T-cell (primary cell): ENCODE measurements around the gene C11orf16. TPM values are rescaled to one million over a fixed set of nuclear protein-coding genes. Genes with fewer than 3 reads are reported as not detected.
"Not testable (repeated sequence)": the region's sequence is repeated elsewhere in the genome, so short reads cannot be mapped to it uniquely, and the experiment has no call there.

Source experiments
- ATAC-seq, 4 experiments: fragments of 200-7000 bp in 3 of 4; fragments of 150-1000 bp in 1 of 4; cut with Tn5 transposase; replicated peaks in 1 of 4; 1 replicate in 3 of 4; 2 replicates in 1 of 4; pipeline ENCODE4 v1.10.0; 2021; ENCODE audit warnings: moderate library complexity in 3 of 4, mild to moderate bottlenecking in 2 of 4, moderate number of reproducible peaks in 1 of 4
- CTCF ChIA-PET, 2 donors: fragments of 300-600 bp; sonication (Branson Sonifier 250); formaldehyde crosslinking; loops; one replicate each; lab custom pipeline; 2022; ENCODE audit warnings: antibody characterized with exemption in 2 of 2; lab: Charles Lee
- POLR2A ChIA-PET, 2 donors: fragments of 300-600 bp; sonication (Branson Sonifier 250); formaldehyde crosslinking; loops; one replicate each; lab custom pipeline; 2022; ENCODE audit warnings: antibody characterized with exemption in 2 of 2; lab: Charles Lee
- DNase-seq, 35 experiments: peaks; one replicate each; pipeline versions ENCODE4 v3.0.0 to v3.0.0-alpha.2; 2013 to 2023
- H3K27ac ChIP-seq: one replicate; pipeline ENCODE4 v1.5.1; 2013; ENCODE audit warnings: low read length
- H3K27me3 ChIP-seq, 2 experiments: replicated peaks in 1 of 2; 1 replicate in 1 of 2; 2 replicates in 1 of 2; pipeline versions ENCODE4 v1.6.1 to v1.7.0; 2013; ENCODE audit warnings: low read length in 1 of 2, mixed read lengths in 1 of 2; ENCODE audit not compliant: control insufficient read depth in 2 of 2, insufficient read depth in 2 of 2; ENCODE audit errors: extremely low read depth in 1 of 2
- H3K36me3 ChIP-seq, 2 donors: 1 replicate in 1 of 2; 2 replicates in 1 of 2; pipeline versions ENCODE4 v1.6.1 to v1.7.0; 2013; ENCODE audit warnings: low read length in 1 of 2; ENCODE audit not compliant: control insufficient read depth in 2 of 2, insufficient read depth in 1 of 2; ENCODE audit errors: extremely low read depth in 1 of 2
- H3K4me1 ChIP-seq, 2 experiments: 1 replicate in 1 of 2; 2 replicates in 1 of 2; pipeline versions ENCODE4 v1.6.1 to v1.7.0; 2013; ENCODE audit warnings: low read length in 2 of 2, mixed read lengths in 1 of 2; ENCODE audit not compliant: insufficient read depth in 2 of 2, control insufficient read depth in 1 of 2; ENCODE audit errors: extremely low read depth in 1 of 2
- H3K4me3 ChIP-seq, 2 donors: 1 replicate in 1 of 2; 2 replicates in 1 of 2; pipeline versions ENCODE4 v1.5.1 to v1.7.0; 2013; ENCODE audit warnings: mild to moderate bottlenecking in 2 of 2, low read length in 1 of 2, moderate library complexity in 1 of 2; ENCODE audit not compliant: control insufficient read depth in 1 of 2; ENCODE audit errors: extremely low read depth in 1 of 2
- H3K9me3 ChIP-seq: 2 replicates; pipeline ENCODE4 v1.7.0; 2013
- H3K27ac Mint-ChIP-seq, 2 donors: one replicate each; pipeline ENCODE4 v1.8.0; 2020 to 2021; ENCODE audit warnings: mild to moderate bottlenecking in 2 of 2, mixed read lengths in 2 of 2
- H3K27me3 Mint-ChIP-seq, 2 donors: one replicate each; pipeline ENCODE4 v1.8.0; 2021 to 2022; ENCODE audit warnings: mixed read lengths in 2 of 2
- H3K36me3 Mint-ChIP-seq: one replicate; pipeline ENCODE4 v1.8.0; 2021; ENCODE audit warnings: mixed read lengths
- H3K4me1 Mint-ChIP-seq, 3 donors: one replicate each; pipeline ENCODE4 v1.8.0; 2020 to 2022; ENCODE audit warnings: mixed read lengths in 3 of 3, mild to moderate bottlenecking in 1 of 3
- H3K4me3 Mint-ChIP-seq, 3 donors: one replicate each; pipeline ENCODE4 v1.8.0; 2020 to 2022; ENCODE audit warnings: mild to moderate bottlenecking in 3 of 3, mixed read lengths in 3 of 3, moderate library complexity in 3 of 3
- H3K9me3 Mint-ChIP-seq, 3 donors: one replicate each; pipeline ENCODE4 v1.8.0; 2020 to 2022; ENCODE audit warnings: mixed read lengths in 3 of 3
- WGBS: methylation state at CpG from one replicate; pipeline ENCODE4 v1.1.5; 2013; ENCODE audit warnings: missing lambda C conversion rate; ENCODE audit not compliant: insufficient coverage; 5-methylcytosine and 5-hydroxymethylcytosine counted together
- total RNA-seq, 35 experiments: library from RNA in 6 of 35; stranded (reverse) in 6 of 35; fragments of 120-200 nt in 1 of 35; gene quantifications; one replicate each; pipeline versions ENCODE4 v1.2.1 to v1.2.4 and lab custom pipeline; 2013 to 2026

C11orf16 gene
- total RNA-seq, 5 donors from 2014 or later (not counting 1 experiment from before 2014, with no cell fraction given), result not detected

GRCh38 chr11:8910649-8911026, 22.1 kb downstream of the C11orf16 start:
- ATAC-seq (peak; percentile 12 to 19 (median 18)), DNase-seq (peak in 2 of 35 experiments; percentile 3 to 27)
- Histone ChIP-seq H3K27ac (no peak overlapping the region), H3K4me3 (peak overlapping the region; percentile 75 to 92), H3K4me1 (peaks cover 8 to 36% of the 10 kb centered on the region in 2 experiments), H3K9me3 (no peaks in the 10 kb centered on the region), H3K27me3 (peaks cover 0 to 2% of the 10 kb centered on the region in 2 experiments), H3K36me3 (no peaks in the 10 kb centered on the region)
- ChIA-PET POLR2A (no interaction called here), CTCF (no interaction called here)
- WGBS, result 0% methylated on average over 5 of the region's 19 CpGs
- Mint-ChIP-seq H3K36me3 (no peaks in the 10 kb centered on the region), H3K27me3 (no peaks in the 10 kb centered on the region), H3K9me3 (no peaks in the 10 kb centered on the region), H3K4me1 (peaks cover 30 to 48% (median 43%) of the 10 kb centered on the region in 3 donors), H3K27ac (peak overlapping the region in 1 of 2 donors; percentile 61), H3K4me3 (peak overlapping the region; percentile 82 to 93 (median 90))

- Histone ChIP-seq H3K9me3 (no peaks in the 10 kb centered on the region), H3K27ac (no peak overlapping the region), H3K4me3 (no peak overlapping the region), H3K36me3 (no peaks in the 10 kb centered on the region), H3K27me3 (peaks cover 0 to 2% of the 10 kb centered on the region in 2 experiments), H3K4me1 (peaks cover 2 to 21% of the 10 kb centered on the region in 2 experiments)
- H3K4me1 Mint-ChIP-seq, result peaks cover 13 to 31% (median 25%) of the 10 kb centered on the region in 3 donors
- DNase-seq (no peak), ATAC-seq (no peak)
- H3K27ac Mint-ChIP-seq, result peak overlapping the region in 1 of 2 donors; percentile 2
- H3K4me3 Mint-ChIP-seq, result no peak overlapping the region
- POLR2A ChIA-PET, result no interaction called here
- CTCF ChIA-PET, result no interaction called here
- no peaks in the 10 kb centered on the region for H3K9me3 Mint-ChIP-seq
- H3K36me3 Mint-ChIP-seq, result no peaks in the 10 kb centered on the region
- H3K27me3 Mint-ChIP-seq, result no peaks in the 10 kb centered on the region
These were observed 24.6 kb downstream of the C11orf16 start for GRCh38 chr11:8908099-8908498.

GRCh38 chr11:8907116-8907515, 25.6 kb downstream of the C11orf16 start:
- Mint-ChIP-seq H3K36me3 (no peaks in the 10 kb centered on the region), H3K27me3 (peaks cover 0 to 4% of the 10 kb centered on the region in 2 donors), H3K9me3 (peaks cover 0 to 4% (median 4%) of the 10 kb centered on the region in 3 donors), H3K4me3 (no peak overlapping the region), H3K27ac (no peak overlapping the region), H3K4me1 (peaks cover 12 to 27% (median 19%) of the 10 kb centered on the region in 3 donors)
- ChIA-PET POLR2A (no interaction called here), CTCF (no interaction called here)
- Histone ChIP-seq H3K9me3 (no peaks in the 10 kb centered on the region), H3K4me1 (peaks cover 2 to 20% of the 10 kb centered on the region in 2 experiments), H3K27me3 (peaks cover 0 to 2% of the 10 kb centered on the region in 2 experiments), H3K27ac (no peak overlapping the region), H3K4me3 (no peak overlapping the region), H3K36me3 (no peaks in the 10 kb centered on the region)
- WGBS, result no CpG with 5 or more reads among the region's 1 CpG
- no peak for ATAC-seq
- no peak for DNase-seq

- no peak overlapping the region for H3K27ac Mint-ChIP-seq
- CTCF ChIA-PET, result no interaction called here
- peaks cover 2 to 12% of the 10 kb centered on the region in 2 experiments for H3K4me1 ChIP-seq
- H3K27me3 ChIP-seq, result peaks cover 0 to 2% of the 10 kb centered on the region in 2 experiments
- peaks cover 0 to 9% of the 10 kb centered on the region in 2 donors for H3K27me3 Mint-ChIP-seq
- DNase-seq, result no peak
- no peak overlapping the region for H3K27ac ChIP-seq
- H3K9me3 ChIP-seq, result no peaks in the 10 kb centered on the region
- no peaks in the 10 kb centered on the region for H3K36me3 ChIP-seq
- peaks cover 4 to 9% (median 4%) of the 10 kb centered on the region in 3 donors for H3K9me3 Mint-ChIP-seq
- no CpG with 5 or more reads among the region's 5 CpGs for WGBS
- peaks cover 4% of the 10 kb centered on the region for H3K36me3 Mint-ChIP-seq
- H3K4me1 Mint-ChIP-seq, result peaks cover 12 to 26% (median 18%) of the 10 kb centered on the region in 3 donors
- POLR2A ChIA-PET, result no interaction called here
- no peak overlapping the region for H3K4me3 Mint-ChIP-seq
- no peak overlapping the region for H3K4me3 ChIP-seq
- no peak for ATAC-seq
These were observed 27.1 kb downstream of the C11orf16 start for GRCh38 chr11:8905528-8906165.

- ATAC-seq, result no peak
- ChIA-PET POLR2A (no interaction called here), CTCF (no interaction called here)
- H3K9me3 Mint-ChIP-seq, result peaks cover 17 to 31% (median 25%) of the 10 kb centered on the region in 3 donors
- H3K27ac ChIP-seq, result no peak overlapping the region
- no peaks in the 10 kb centered on the region for H3K4me1 Mint-ChIP-seq
- H3K27ac Mint-ChIP-seq, result no peak overlapping the region
- H3K4me3 Mint-ChIP-seq, result no peak overlapping the region
- no peaks in the 10 kb centered on the region for H3K27me3 ChIP-seq
- H3K4me3 ChIP-seq, result no peak overlapping the region
- H3K4me1 ChIP-seq, result no peaks in the 10 kb centered on the region
- no peaks in the 10 kb centered on the region for H3K36me3 ChIP-seq
- H3K36me3 Mint-ChIP-seq, result peaks cover 9% of the 10 kb centered on the region
- peaks cover 0 to 9% of the 10 kb centered on the region in 2 donors for H3K27me3 Mint-ChIP-seq
- DNase-seq, result no peak
- H3K9me3 ChIP-seq, result peaks cover 5% of the 10 kb centered on the region
These were observed 33.5 kb downstream of the C11orf16 start for GRCh38 chr11:8899119-8899753.

- H3K36me3 Mint-ChIP-seq, H3K27me3 ChIP-seq, POLR2A ChIA-PET, H3K4me3 Mint-ChIP-seq, DNase-seq, H3K4me3 ChIP-seq, H3K27ac ChIP-seq, H3K4me1 Mint-ChIP-seq, H3K9me3 ChIP-seq, CTCF ChIA-PET, H3K4me1 ChIP-seq, H3K36me3 ChIP-seq, ATAC-seq, H3K27ac Mint-ChIP-seq: not testable (repeated sequence)
- Mint-ChIP-seq H3K9me3 (peaks cover 2 to 13% (median 8%) of the 10 kb centered on the region in 3 donors), H3K27me3 (peaks cover 21 to 23% of the 10 kb centered on the region in 2 donors)
- no CpG with 5 or more reads among the region's 2 CpGs for WGBS
These were observed 41.6 kb downstream of the C11orf16 start for GRCh38 chr11:8891185-8891584.
